GM18951 (cell line): Measurements from ENCODE around the gene SH3GL3.

Source experiments
- POLR2A ChIP-seq: IDR thresholded peaks from 4 replicates; pipeline ENCODE4 v1.6.1; 2011; ENCODE audit warnings: mild to moderate bottlenecking; ENCODE audit not compliant: insufficient read length, insufficient read depth; ENCODE audit errors: extremely low read depth
- in situ Hi-C: fragments of 300-500 bp; cut with MboI; formaldehyde crosslinking; loops from one replicate; pipeline ENCODE4 v1.12.0; 2022; ENCODE audit warnings: low sequenced_read_pairs, mixed read lengths, inconsistent platforms; ENCODE audit not compliant: unreplicated experiment

Gene SH3GL3

DNA sequence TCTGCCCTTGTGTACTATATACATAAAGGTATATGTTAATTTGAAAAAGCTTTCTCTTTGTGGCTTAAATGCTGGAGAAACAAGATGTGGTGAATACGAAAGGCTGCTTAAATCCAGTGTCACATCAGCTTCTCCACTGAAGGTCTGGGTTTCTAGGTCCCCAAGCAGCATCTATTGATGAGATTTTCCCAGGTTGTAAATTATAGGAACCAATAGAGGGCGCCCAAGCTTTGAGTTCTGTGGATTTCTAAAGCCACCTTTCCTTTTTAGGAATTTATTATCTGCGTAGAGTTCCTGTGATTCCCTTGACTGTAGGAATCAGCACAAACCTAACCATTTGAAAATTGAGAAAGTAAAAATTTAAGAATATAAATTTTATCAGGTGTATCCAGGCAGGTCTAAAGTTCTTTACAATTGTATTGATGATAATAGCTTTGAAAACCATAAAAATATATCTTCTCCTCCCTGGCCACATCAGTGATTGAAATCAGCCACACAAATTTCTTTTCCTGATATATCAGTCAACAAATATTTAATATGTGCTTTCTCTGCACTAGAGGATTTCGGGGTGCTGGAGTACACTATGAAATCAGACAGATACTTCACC is 118.5 kb downstream of the SH3GL3 start:
- TF ChIP-seq POLR2A: no peak
- in situ Hi-C loops: loop anchor here (25.0 kb wide), 3 partner anchors 128 to 472 kb away; partner anchors contain the start of gene SH3GL3

- in situ Hi-C loops: loop anchor here (25.0 kb wide), 3 partner anchors 130 to 470 kb away; partner anchors contain the start of gene SH3GL3
- no peak for TF ChIP-seq POLR2A
These were observed 120.2 kb downstream of the SH3GL3 start for GRCh38 chr15:83567318-83567717.

DNA sequence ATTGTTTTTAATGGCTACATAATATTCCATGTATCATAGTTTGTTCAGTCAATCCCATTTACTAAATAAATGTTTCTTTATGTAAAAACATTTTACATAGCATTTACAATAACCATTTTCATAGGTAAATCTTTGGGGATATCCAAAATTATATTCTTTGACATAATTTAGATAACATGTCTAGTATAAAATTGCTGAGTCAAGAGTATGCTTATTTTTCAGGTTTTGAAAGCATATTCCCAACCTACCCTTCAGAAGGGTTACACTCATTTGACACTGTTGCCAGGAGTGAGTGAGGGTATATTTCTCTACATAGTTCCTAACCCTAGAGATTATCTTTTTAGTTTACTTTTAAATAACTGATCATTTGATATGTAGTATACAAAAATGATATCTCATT is 122.2 kb downstream of the SH3GL3 start:
- no peak for TF ChIP-seq POLR2A
- in situ Hi-C loops: loop anchor here (25.0 kb wide), 3 partner anchors 132 to 468 kb away; partner anchors contain the start of gene SH3GL3

GRCh38 chr15:83570756-83571155 is 123.6 kb downstream of the SH3GL3 start:
- in situ Hi-C loops: loop anchor here (25.0 kb wide), 3 partner anchors 133 to 467 kb away; partner anchors contain the start of gene SH3GL3
- no peak for TF ChIP-seq POLR2A

GRCh38 chr15:83571820-83572707 is 124.9 kb downstream of the SH3GL3 start:
- TF ChIP-seq POLR2A: no peak
- in situ Hi-C loops: loop anchor here (25.0 kb wide), 3 partner anchors 135 to 465 kb away; partner anchors contain the start of gene SH3GL3

DNA sequence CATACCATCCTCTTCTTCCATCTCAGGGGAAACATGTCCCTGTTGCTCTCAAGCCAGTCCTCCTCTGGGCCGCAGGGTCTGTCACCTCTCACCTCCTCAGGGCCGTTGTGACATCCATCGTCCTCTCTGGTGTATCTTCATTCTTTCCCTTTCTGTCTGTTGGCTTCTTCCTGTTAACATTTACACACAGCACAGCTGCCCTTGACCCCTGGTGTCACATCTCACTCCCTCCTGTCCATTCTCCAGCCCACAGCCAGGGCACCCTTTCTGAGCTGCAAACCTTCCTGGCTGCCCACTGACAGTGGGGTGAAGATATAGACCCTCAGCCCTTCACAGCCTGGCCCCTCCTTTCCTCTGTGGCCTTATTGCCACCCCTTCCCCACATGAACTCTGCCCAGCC is 127.2 kb downstream of the SH3GL3 start:
- in situ Hi-C loops: loop anchor here (25.0 kb wide), 3 partner anchors 137 to 463 kb away; partner anchors contain the start of gene SH3GL3
- TF ChIP-seq POLR2A: no peak

- no peak for TF ChIP-seq POLR2A
- in situ Hi-C loops: no loop called here
These were observed 131.6 kb downstream of the SH3GL3 start for GRCh38 chr15:83578691-83579090.

- TF ChIP-seq POLR2A: no peak
- in situ Hi-C loops: no loop called here
These were observed 134.2 kb downstream of the SH3GL3 start for GRCh38 chr15:83581381-83581780.

DNA sequence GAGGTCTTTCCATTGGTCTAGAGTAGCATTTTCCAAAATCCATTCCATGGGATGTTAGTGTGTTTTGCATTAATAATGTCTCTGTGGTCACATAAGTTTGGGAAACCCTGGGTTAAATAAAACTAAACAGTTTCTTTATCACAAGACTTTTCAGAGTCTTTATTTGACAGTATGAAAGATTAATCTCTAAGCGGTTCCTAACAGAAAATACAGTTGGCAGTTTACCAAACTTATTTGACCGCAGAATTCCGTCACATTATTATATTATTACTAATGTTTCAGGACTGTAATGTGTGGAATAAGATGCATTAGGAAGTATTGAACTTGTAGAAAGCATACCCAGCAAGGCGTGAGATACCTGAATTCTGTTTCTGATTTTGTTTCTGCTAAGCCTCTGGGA is 135.2 kb downstream of the SH3GL3 start:
- in situ Hi-C loops: no loop called here

GRCh38 chr15:83585601-83586335 is 138.6 kb downstream of the SH3GL3 start:
- TF ChIP-seq POLR2A: no peak
- in situ Hi-C loops: no loop called here

More for the DNA sequence above, 135.2 kb downstream of the SH3GL3 start:
- TF ChIP-seq POLR2A: no peak

- TF ChIP-seq POLR2A: no peak
- in situ Hi-C loops: no loop called here
These were observed 139.9 kb downstream of the SH3GL3 start for GRCh38 chr15:83587091-83587490.

- in situ Hi-C loops: no loop called here
- TF ChIP-seq POLR2A: no peak
These were observed 141.3 kb downstream of the SH3GL3 start for GRCh38 chr15:83588441-83588840.
